NT2/D1 (cell line): ENCODE measurements around the gene FBLN5.

Source experiments
- SUZ12 ChIP-seq: IDR thresholded peaks from 2 replicates; pipeline ENCODE4 v1.6.1; 2011; ENCODE audit not compliant: insufficient read length, insufficient read depth; ENCODE audit errors: extremely low read depth
- YY1 ChIP-seq: IDR thresholded peaks from 2 replicates; pipeline ENCODE4 v1.6.1; 2011; ENCODE audit not compliant: insufficient read length, insufficient read depth
- ZNF274 ChIP-seq: IDR thresholded peaks from 2 replicates; pipeline ENCODE4 v1.6.1; 2011; ENCODE audit warnings: mild to moderate bottlenecking, low read depth, low read length

GRCh38 chr14:91975763-91976162 is 28.3 kb upstream of the FBLN5 start:
- TF ChIP-seq YY1 (no peak), ZNF274 (no peak), SUZ12 (no peak)
